ENCODE data around the gene BCAS3.

The BCAS3 gene

DNA sequence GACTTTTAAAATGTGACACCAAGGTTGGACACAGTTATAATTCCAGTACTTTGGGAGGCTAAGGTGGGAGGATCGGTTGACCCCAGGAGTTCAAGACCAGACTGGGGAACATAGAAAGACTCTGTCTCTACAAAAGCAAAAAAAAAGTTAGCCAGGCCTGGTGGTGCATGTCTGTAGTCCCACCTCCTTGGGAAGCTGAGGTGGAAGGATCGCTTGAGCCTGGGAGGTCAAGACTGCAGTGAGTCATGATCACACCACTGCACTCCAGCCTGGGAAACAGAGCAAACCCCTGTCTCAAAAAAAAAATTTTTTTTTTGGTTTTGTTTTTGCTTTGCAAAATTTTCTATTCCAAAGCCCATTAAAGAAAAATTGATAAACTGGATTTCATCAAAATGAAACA lies 281.4 kb downstream of the BCAS3 start:
- peaks cover 0 to 18% (median 5%) of the 10 kb centered on the region in 3 donors for H3K9me3 ChIP-seq
- intact Hi-C loops (cut with DNase I; ENCODE audit: low total_unique reads) = no loop called here
- H3K4me3 ChIP-seq = no peak overlapping the region
- H3K36me3 ChIP-seq = peaks cover 9 to 19% (median 19%) of the 10 kb centered on the region in 3 donors
- TF ChIP-seq, protein P1, sequence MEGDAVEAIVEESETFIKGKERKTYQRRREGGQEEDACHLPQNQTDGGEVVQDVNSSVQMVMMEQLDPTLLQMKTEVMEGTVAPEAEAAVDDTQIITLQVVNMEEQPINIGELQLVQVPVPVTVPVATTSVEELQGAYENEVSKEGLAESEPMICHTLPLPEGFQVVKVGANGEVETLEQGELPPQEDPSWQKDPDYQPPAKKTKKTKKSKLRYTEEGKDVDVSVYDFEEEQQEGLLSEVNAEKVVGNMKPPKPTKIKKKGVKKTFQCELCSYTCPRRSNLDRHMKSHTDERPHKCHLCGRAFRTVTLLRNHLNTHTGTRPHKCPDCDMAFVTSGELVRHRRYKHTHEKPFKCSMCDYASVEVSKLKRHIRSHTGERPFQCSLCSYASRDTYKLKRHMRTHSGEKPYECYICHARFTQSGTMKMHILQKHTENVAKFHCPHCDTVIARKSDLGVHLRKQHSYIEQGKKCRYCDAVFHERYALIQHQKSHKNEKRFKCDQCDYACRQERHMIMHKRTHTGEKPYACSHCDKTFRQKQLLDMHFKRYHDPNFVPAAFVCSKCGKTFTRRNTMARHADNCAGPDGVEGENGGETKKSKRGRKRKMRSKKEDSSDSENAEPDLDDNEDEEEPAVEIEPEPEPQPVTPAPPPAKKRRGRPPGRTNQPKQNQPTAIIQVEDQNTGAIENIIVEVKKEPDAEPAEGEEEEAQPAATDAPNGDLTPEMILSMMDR (IDR thresholded peaks at IDR 0.05) = no peak
- H3K27me3 ChIP-seq = no peaks in the 10 kb centered on the region
- DNase-seq = no peak
- H3K27ac ChIP-seq = no peak overlapping the region
- no peaks in the 10 kb centered on the region for H3K4me1 ChIP-seq

DNA sequence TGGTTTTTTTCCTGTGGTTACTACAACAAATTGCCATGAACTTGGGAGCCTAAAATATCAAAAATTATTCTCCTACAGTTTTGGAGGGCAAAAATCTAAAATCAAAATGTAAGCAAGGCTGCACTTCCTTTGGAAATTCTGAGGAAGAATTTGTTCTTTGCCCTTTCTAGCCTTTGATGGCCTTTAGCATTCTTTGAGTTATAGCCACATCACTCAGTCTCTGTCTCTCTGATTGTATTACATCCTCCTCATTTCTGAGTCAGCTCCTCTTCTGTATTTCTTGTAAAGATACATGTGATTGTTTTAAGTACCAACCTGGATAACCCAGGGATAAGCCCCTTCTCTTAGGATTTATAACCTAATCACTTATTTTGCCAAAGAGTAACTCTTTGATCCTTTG lies 282.0 kb downstream of the BCAS3 start:
- TF ChIP-seq, protein P1 (IDR thresholded peaks at IDR 0.05) = no peak
- H3K27me3 ChIP-seq = no peaks in the 10 kb centered on the region
- intact Hi-C loops (cut with DNase I; ENCODE audit: low total_unique reads) = no loop called here
- H3K27ac ChIP-seq = no peak overlapping the region
- no peak overlapping the region for H3K4me3 ChIP-seq
- no peaks in the 10 kb centered on the region for H3K4me1 ChIP-seq
- H3K36me3 ChIP-seq = peaks cover 9 to 19% (median 15%) of the 10 kb centered on the region in 3 donors
- DNase-seq = no peak
- H3K9me3 ChIP-seq = peaks cover 0 to 21% (median 5%) of the 10 kb centered on the region in 3 donors

DNA sequence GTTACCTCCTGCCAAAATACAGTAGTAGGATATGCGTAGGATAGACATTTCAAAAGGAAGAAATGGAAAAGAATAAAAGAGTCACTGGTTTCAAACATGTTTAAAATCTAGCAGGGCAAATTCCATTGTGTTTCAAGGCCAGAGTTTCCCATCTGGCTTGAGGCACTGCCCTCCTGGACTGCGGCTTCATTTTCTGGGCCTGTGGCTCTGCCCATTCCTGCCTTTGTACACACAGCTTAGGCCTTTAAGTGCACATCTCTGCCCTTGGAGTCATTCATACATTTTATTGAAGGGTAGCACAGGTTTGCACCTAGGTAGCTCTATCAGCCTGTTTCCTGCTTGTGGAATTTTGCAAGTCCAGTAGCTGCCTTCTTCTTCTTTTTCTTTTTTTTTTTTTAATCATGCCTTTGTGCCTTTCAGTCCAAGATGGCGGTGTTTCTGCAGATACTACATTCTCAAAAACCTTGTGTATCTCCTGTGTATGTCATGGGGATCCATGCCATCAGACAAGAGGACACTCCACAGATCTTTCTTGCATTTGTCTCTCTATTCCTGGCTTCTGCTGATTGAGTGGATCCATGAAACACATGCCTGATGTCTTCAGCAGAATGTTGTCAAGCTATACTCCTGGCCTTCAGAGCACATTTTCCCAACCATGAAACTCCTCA lies 282.9 kb downstream of the BCAS3 start:
- no peaks in the 10 kb centered on the region for H3K4me1 ChIP-seq
- peaks cover 9 to 19% (median 15%) of the 10 kb centered on the region in 3 donors for H3K36me3 ChIP-seq
- intact Hi-C loops (cut with DNase I; ENCODE audit: low total_unique reads) = no loop called here
- no peak overlapping the region for H3K4me3 ChIP-seq
- H3K27me3 ChIP-seq = no peaks in the 10 kb centered on the region
- H3K9me3 ChIP-seq = peaks cover 0 to 28% (median 5%) of the 10 kb centered on the region in 3 donors
- no peak for DNase-seq
- TF ChIP-seq, protein P1 (IDR thresholded peaks at IDR 0.05) = no peak
- H3K27ac ChIP-seq = no peak overlapping the region

DNA sequence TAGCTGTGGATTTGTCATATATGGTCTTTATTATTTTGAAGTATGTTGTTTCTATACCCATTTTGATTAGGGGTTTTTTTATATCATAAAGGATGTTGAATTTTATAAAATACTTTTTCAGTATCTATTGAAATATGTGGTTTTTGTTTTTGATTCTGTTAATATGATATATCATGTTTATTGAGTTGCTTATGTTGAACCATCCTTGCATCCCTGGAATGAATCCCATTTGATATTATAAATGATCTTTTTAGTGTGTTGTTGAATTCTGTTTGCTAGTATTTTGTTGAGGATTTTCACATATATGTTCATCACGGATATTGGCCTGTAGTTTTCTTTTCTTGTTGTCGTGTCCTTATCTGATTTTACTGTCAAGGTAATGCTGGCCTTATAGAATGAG lies 286.5 kb downstream of the BCAS3 start:
- TF ChIP-seq, protein P1 (IDR thresholded peaks at IDR 0.05) = no peak
- intact Hi-C loops (cut with DNase I; ENCODE audit: low total_unique reads) = no loop called here

DNA sequence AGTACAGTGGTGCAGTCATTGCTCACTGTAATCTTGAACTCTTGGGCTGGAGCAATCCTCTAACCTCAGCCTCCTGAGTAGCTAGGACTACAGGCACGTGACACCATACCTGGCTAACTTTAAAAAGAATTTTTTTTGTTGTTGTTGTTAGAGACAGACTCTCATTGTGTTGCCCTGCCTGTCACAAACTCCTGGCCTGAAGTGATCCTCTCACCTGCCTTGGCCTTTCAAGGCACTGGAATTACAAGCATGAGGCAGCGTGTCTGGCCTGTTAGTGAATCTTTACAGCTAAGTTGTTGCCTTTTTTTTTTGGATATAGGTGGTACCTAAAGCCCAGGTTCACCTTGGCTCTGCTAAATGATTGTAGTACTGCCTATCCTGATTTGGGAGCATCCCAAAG lies 290.6 kb downstream of the BCAS3 start:
- Histone ChIP-seq H3K4me3 (no peak overlapping the region), H3K4me1 (no peaks in the 10 kb centered on the region), H3K9me3 (peaks cover 0 to 21% (median 0%) of the 10 kb centered on the region in 3 donors), H3K27me3 (no peaks in the 10 kb centered on the region), H3K27ac (no peak overlapping the region), H3K36me3 (no peaks in the 10 kb centered on the region)
- intact Hi-C loops (cut with DNase I; ENCODE audit: low total_unique reads) = no loop called here
- TF ChIP-seq, protein P1 (IDR thresholded peaks at IDR 0.05) = no peak
- DNase-seq = no peak

More for the DNA sequence above, 286.5 kb downstream of the BCAS3 start:
- Histone ChIP-seq H3K9me3 (peaks cover 0 to 32% (median 5%) of the 10 kb centered on the region in 3 donors), H3K36me3 (peaks cover 9 to 19% (median 15%) of the 10 kb centered on the region in 3 donors), H3K27ac (no peak overlapping the region), H3K27me3 (no peaks in the 10 kb centered on the region), H3K4me3 (no peak overlapping the region), H3K4me1 (no peaks in the 10 kb centered on the region)
- no peak for DNase-seq

Measured in tibial artery (tissue), 4 donors.